ENCODE measurements around the gene ZNF691. TPM values are rescaled to one million over a fixed set of nuclear protein-coding genes. Genes with fewer than 3 reads are reported as not detected.

Gene ZNF691, protein sequence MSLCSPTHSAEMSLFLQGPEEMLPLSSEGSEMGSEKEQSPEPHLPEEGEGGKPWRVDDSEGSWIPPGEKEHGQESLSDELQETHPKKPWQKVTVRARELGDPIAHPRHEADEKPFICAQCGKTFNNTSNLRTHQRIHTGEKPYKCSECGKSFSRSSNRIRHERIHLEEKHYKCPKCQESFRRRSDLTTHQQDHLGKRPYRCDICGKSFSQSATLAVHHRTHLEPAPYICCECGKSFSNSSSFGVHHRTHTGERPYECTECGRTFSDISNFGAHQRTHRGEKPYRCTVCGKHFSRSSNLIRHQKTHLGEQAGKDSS
- total RNA-seq (ENCODE audit: unreplicated experiment): 12.0 TPM
- long read RNA-seq, partial matches to known transcripts: 0 of 8 reads
- long read RNA-seq, other reads (novel, unspliced or antisense): 3 of 8 reads

DNA sequence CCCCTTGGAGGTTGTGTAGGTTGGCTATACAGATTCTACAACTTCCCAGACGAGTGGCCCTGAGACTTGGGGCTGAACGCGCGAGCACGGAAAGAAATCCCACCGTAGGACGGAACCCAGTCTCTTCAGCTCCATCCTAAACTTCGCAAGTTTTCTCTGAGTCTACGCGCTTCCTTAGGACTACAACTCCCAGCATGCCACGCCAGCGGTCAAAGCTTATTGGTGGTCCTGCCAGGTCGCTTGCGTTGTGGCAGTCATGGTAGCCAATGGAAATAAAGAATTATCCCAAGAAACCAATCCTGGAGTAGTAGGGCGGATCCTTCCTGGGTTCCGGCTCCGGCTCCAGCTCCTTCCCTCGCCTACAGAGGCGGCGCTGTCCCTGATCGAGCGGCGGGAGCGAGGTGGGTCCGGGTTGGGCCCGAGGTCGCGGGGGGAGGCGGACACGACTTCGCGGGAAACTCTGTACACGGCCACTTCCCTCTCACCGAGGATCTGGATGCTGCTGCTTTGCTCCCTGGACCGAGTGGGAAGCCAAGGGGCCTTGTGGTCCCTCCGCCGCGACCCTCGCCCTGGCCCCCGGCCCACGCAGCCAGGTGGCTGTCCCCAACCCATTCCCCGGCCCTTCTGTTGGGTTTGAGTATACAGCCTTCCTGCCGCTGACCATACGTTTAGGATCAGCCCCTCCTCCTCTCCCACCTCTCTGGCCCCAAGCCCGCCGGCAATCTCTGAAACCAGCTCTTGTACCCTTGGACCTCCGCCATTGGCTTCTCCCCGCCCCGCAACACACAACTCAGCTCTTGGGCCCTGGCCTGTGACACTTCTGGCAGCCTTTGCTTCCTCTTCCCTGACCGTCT, at the start of gene ZNF691:
Gene ZNF691, plus strand, starts transcription at position 357 of the 854 bp plus-strand sequence. CDS start 3,046 bp downstream, outside the sequence.
- no peaks in the 10 kb centered on the region for H3K9me3 Mint-ChIP-seq (ENCODE audit: unreplicated experiment)
- peak within 1 kb of the TSS; percentile 52 for H3K27ac Mint-ChIP-seq (ENCODE audit: unreplicated experiment)
- peaks cover 44% of the 10 kb centered on the region for H3K36me3 Mint-ChIP-seq (ENCODE audit: low read depth, unreplicated experiment)
- TF ChIP-seq, protein P1, sequence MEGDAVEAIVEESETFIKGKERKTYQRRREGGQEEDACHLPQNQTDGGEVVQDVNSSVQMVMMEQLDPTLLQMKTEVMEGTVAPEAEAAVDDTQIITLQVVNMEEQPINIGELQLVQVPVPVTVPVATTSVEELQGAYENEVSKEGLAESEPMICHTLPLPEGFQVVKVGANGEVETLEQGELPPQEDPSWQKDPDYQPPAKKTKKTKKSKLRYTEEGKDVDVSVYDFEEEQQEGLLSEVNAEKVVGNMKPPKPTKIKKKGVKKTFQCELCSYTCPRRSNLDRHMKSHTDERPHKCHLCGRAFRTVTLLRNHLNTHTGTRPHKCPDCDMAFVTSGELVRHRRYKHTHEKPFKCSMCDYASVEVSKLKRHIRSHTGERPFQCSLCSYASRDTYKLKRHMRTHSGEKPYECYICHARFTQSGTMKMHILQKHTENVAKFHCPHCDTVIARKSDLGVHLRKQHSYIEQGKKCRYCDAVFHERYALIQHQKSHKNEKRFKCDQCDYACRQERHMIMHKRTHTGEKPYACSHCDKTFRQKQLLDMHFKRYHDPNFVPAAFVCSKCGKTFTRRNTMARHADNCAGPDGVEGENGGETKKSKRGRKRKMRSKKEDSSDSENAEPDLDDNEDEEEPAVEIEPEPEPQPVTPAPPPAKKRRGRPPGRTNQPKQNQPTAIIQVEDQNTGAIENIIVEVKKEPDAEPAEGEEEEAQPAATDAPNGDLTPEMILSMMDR (IDR thresholded peaks at IDR 0.05; ENCODE audit: unreplicated experiment): no peak
- H3K27me3 Mint-ChIP-seq (ENCODE audit: unreplicated experiment): peaks cover 6% of the 10 kb centered on the region
- peak within 1 kb of the TSS; percentile 100 for H3K4me3 Mint-ChIP-seq (ENCODE audit: unreplicated experiment)
- DNase-seq (ENCODE audit: low spot score): peak; percentile 84
- peaks cover 17% of the 10 kb centered on the region for H3K4me1 Mint-ChIP-seq (ENCODE audit: unreplicated experiment)

DNA sequence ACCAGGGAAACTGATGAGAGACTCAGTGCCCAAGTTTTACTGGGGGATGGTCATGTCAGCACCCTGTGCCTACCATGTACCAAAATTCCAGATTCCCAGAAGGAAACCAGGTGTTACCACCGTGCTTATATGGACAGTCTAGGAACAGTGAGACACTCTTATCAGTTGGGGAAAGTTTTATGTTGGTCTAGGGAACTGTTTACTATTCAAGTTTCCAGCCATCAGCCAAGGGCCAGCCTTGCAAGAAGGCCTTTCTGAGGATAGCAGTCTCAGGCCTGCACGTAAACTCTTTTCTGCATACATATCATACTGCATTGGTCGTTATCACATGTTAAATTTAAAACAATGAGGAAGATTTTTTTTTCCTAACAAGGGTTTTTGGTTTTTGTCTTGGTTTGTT, 49.0 kb upstream of the ZNF691 start:
- TF ChIP-seq, protein P1 (IDR thresholded peaks at IDR 0.05; ENCODE audit: unreplicated experiment): no peak
- H3K9me3 Mint-ChIP-seq (ENCODE audit: unreplicated experiment): no peaks in the 10 kb centered on the region
- no peak overlapping the region for H3K4me3 Mint-ChIP-seq (ENCODE audit: unreplicated experiment)
- H3K27me3 Mint-ChIP-seq (ENCODE audit: unreplicated experiment): no peaks in the 10 kb centered on the region
- peaks cover 4% of the 10 kb centered on the region for H3K4me1 Mint-ChIP-seq (ENCODE audit: unreplicated experiment)
- no peak overlapping the region for H3K27ac Mint-ChIP-seq (ENCODE audit: unreplicated experiment)
- H3K36me3 Mint-ChIP-seq (ENCODE audit: low read depth, unreplicated experiment): no peaks in the 10 kb centered on the region
- DNase-seq (ENCODE audit: low spot score): no peak

DNA sequence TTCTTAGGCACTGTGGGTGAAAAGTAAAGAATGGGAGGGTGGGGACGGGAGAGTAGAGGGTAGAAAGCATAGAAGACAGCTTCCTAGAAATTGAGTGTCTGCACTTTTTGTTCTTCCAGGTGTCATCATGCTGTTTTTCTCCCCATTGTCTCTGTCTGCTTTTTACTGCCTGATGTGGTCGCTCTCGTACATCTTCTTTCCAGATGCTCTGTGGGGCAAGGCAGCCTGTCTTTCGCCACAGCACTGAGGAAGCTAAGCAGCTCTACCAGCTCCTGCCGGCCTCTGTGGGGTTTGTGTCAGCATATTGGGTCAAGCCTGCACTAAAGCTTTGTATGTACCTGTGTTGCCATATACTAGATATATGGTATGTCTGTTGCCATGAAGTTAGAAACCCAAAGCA, 48.4 kb upstream of the ZNF691 start:
- TF ChIP-seq, protein P1 (IDR thresholded peaks at IDR 0.05; ENCODE audit: unreplicated experiment): no peak
- Mint-ChIP-seq H3K36me3 (ENCODE audit: low read depth, unreplicated experiment) (no peaks in the 10 kb centered on the region), H3K4me3 (ENCODE audit: unreplicated experiment) (no peak overlapping the region), H3K9me3 (ENCODE audit: unreplicated experiment) (no peaks in the 10 kb centered on the region), H3K27me3 (ENCODE audit: unreplicated experiment) (no peaks in the 10 kb centered on the region), H3K27ac (ENCODE audit: unreplicated experiment) (no peak overlapping the region), H3K4me1 (ENCODE audit: unreplicated experiment) (peaks cover 4% of the 10 kb centered on the region)
- no peak for DNase-seq (ENCODE audit: low spot score)

DNA sequence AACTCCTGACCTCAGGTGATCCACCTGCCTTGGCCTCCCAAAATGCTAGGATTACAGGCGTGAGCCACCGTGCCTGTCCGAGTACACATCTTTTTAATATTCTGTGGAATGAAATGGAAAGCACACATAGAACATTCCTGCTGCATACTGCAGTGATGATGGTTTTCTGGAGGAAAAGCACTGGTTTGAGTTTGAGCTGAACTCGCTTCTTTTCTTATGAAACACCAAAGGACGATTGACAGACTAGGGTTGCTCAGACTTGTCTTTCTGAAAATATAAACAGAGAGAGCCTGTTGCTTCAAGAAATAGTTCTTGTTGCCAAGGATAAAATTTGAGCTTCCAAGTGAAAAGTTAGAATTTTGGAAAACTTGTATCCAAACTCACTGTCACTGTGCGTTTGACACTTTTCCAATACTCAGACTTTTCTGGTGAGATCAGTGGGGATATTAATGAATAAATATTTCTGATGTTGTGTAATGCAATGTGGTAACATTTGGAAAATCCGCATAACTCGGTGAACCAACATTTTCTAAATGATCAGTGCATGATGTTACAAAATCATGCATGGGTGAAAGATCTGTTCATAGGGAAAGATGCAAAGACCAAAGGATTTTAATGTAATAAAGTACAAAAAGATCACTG, 44.5 kb upstream of the ZNF691 start:
- TF ChIP-seq, protein P1 (IDR thresholded peaks at IDR 0.05; ENCODE audit: unreplicated experiment): no peak
- H3K27me3 Mint-ChIP-seq (ENCODE audit: unreplicated experiment): no peaks in the 10 kb centered on the region
- H3K27ac Mint-ChIP-seq (ENCODE audit: unreplicated experiment): no peak overlapping the region
- DNase-seq (ENCODE audit: low spot score): no peak
- no peak overlapping the region for H3K4me3 Mint-ChIP-seq (ENCODE audit: unreplicated experiment)
- no peaks in the 10 kb centered on the region for H3K4me1 Mint-ChIP-seq (ENCODE audit: unreplicated experiment)
- peaks cover 30% of the 10 kb centered on the region for H3K36me3 Mint-ChIP-seq (ENCODE audit: low read depth, unreplicated experiment)
- H3K9me3 Mint-ChIP-seq (ENCODE audit: unreplicated experiment): peaks cover 4% of the 10 kb centered on the region
